ENCODE data around the gene KIFC1.

GRCh38 chr6:33455051-33455450 is 63.4 kb downstream of the KIFC1 start:
- TF ChIP-seq POLR2A (IDR thresholded peaks at IDR 0.05) (no peak), CTCF (IDR thresholded peaks at IDR 0.05 in 4 of 5, conservative IDR thresholded peaks at IDR 0.05 in 1 of 5) (no peak)

Data from gastrocnemius medialis (tissue), 4 donors.